ENCODE data around the gene BBX.

GRCh38 chr3:107630779-107631178 is 108.0 kb downstream of the BBX start:
- TF ChIP-seq CTCF (IDR thresholded peaks at IDR 0.05) (no peak), POLR2A (IDR thresholded peaks at IDR 0.05) (no peak)

Data from lower leg skin (tissue), 3 donors.